Urothelium cell line (cell line): Measurements from ENCODE around the gene PODN.

Experiments used
- DNase-seq: peaks from one replicate; pipeline ENCODE4 v3.0.0; 2011; ENCODE audit warnings: low spot score, mixed read lengths
- FAIRE-seq: peaks from 2 replicates; lab custom pipeline; 2011; peaks lifted over from hg19 to GRCh38; lab: Jason Lieb, UNC

The PODN gene

GRCh38 chr1:53088616-53089300 lies 26.7 kb downstream of the PODN start:
- DNase-seq, result no peak

GRCh38 chr1:53089478-53090226 lies 27.6 kb downstream of the PODN start:
- FAIRE-seq, result no peak
- DNase-seq, result no peak

More at GRCh38 chr1:53088616-53089300, 26.7 kb downstream of the PODN start:
- FAIRE-seq, result no peak

DNA sequence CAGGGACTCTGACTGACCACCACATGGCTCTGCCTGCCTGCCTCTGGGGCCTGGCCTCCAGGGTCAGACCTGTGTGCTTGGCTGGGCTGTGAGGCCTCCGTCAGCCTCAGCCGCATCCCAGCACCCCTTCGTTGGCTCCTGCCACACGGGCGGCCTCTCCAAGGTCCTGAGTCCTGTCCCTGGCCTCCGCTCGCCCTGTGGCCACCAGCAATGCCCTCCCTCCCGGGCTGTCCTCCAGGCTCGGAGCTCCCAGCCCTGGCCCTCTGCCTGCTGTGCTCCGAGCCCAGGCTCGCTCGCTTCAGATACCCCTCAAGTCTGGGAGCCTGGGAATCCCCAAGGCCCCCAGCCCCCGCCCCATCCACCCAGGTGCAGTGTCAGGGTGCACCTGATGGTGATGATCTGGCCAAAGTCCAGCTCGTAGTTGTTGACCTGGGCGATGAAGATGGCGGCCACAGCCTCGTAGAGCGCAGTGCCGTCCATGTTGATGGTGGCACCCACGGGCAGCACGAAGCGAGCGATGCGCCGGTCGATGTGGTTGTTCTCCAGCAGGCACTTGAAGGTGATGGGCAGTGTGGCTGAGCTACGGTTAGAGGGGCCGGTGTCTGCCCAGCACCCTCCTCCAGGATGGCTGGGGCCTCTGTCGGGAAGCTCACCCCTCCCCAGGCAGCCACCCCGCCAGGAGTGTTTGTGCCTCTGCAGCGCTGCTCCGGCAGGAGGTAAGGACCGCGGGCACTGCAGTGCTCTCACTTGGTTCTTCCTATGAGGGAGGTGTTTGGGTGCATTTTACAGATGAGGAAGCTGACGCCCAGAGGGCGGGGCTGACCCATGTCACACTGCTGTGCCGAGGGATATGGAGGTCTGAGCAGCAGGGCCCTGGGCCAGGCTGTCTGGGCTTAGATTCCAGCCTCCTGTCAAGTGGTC lies 28.5 kb downstream of the PODN start:
- no peak for DNase-seq

GRCh38 chr1:53091841-53092645 lies 30.0 kb downstream of the PODN start:
- peak; percentile 30 for FAIRE-seq
- peak; percentile 60 for DNase-seq

More for the DNA sequence above, 28.5 kb downstream of the PODN start:
- peak; percentile 61 for FAIRE-seq

GRCh38 chr1:53092659-53093450 lies 30.8 kb downstream of the PODN start:
- DNase-seq, result no peak
- no peak for FAIRE-seq

- FAIRE-seq (no peak), DNase-seq (no peak)
These were observed 31.4 kb downstream of the PODN start for GRCh38 chr1:53093451-53093754.

GRCh38 chr1:53093778-53094532 lies 31.9 kb downstream of the PODN start:
- FAIRE-seq (no peak), DNase-seq (no peak)

- DNase-seq, result no peak
- FAIRE-seq, result no peak
These were observed 32.5 kb downstream of the PODN start for GRCh38 chr1:53094533-53094919.

DNA sequence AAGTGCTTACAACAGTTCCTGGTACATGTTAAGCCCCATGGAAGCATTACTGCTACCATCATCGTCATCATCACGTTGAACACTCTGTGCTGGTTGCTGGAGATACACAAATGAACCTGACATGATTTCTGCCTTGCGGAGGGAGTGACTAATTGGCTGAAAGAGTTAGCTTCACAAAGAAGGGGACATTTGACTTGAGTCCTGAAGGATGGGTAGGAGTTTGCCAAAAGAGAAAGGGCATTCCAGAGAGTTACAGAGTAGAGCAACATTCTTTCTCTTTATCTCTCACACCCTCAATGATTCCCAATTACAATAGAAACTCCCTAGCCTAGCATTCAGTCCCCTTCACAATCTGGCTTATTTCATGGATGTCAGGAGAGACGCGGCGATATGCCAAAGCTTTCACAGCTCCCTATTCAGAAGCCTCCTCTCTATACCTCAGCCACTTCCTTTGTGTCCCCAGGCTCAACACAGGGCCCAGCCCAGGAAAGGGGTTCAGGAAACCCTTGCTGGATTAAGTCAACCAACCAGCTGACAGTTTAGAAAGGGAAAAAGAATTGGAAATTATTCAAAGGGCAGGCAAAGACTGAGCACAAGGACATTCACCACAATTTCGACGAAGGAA lies 42.4 kb downstream of the PODN start:
- FAIRE-seq (no peak), DNase-seq (no peak)

DNA sequence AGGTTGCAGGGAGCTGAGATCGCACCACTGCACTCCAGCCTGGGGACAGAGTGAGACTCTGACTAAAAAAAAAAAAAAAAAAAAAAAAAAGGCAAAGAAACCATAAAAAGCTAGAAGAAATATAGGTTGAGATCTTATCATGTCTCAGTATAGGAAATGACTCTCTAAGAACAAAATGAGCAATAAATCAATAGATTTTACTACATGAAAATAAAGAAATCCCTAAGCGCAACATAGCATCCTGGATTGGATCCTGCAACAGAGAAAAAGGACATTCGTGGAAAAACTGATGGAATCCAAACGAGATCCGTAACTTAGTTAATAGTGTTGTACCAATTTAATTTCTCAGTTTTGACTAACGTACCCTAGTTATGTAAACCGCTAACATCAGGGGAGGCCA lies 45.1 kb downstream of the PODN start:
- FAIRE-seq, result no peak
- no peak for DNase-seq

DNA sequence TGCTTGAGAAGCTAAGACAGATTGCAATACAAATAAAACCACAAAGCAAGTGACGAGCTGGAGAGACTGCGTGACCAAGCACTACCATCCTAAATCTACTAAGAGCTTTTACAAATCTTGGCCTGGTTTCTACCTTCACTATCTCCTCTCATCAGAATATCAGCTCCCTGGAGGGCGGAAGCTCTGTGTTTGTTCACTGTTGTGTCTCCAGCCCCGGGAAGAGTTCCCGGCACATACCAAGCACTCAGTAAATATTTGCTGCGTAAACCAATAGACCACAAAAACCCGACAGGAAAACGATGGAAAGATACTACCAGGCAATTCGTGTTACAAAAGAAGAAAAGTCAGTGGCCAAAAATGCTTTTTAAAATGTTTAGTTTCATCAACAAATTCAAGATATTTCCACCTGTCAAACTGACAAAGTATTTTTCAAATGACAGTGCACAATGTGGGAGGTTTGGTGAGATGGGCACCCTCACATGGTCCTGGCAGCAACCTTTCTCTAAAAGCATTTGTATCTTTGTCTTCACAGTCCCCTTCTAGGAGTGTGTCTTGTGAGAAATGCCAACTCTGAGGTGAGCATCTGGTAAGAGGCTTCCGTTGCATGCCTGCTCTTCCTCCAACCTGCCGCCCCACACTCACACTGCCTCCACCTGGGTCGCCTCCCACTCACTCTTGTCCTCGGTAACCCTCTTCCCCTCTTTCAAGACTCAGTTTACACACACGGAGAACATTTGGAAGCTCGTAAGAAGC lies 45.7 kb downstream of the PODN start:
- DNase-seq (peak; percentile 57), FAIRE-seq (no peak)

GRCh38 chr1:53108646-53109580 lies 46.9 kb downstream of the PODN start:
- DNase-seq (no peak), FAIRE-seq (no peak)

DNA sequence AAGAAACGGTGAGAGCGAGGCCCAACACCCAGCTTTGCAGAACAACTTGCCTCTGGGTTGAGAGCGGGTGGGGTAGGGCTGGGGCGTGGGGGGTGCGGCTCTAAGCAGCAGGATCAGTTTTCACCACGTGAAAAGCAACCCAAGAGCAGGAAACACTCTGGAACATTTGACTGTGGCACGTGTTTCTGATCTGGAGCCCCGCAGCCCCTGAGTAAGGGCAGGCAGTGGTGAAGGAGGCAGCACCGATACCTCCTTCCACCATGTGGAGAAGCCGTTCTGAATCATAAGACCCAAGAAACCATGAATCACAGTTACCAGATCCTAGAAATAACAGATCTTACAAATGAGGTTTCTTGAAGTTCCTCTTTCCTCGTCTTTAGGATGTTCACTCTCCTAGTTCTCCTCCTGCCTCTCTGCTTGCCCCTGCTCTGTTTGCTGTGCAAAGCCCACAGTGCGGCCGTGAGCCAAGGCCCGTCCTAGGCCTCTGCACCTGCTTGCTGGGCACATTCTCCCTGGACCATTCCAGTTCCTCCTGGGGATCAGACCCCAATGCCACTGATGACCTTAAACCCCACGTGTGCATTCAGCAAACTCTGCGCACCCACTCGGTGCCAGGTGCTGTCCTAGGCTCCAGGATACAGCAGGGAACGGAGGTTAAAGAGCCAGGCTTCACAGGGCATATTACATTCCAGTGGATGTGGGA lies 48.5 kb downstream of the PODN start:
- DNase-seq (no peak), FAIRE-seq (no peak)

DNA sequence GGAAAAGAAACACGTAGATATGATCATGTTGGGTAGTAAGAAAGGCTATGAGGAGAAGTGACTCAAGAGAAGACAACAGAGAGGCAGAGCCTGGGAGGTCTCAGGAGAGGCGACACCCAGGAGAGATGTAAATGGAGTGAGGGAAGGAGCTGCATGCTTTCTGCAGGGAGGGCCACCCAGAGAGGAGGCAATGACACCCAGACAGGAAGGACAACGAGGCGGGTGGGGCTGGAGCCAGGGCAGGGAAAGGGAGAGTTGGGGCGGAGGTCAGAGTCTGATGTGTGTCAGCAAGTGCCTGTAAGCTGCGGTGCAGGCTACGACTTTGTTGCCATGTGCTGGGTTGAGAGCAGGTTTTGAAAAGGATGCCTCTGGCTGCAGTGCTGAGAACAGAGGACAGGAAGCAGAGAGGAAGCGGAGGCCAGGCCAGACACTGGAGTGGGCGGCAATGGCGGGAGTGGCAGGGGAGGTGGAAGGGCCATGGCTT lies 49.1 kb downstream of the PODN start:
- DNase-seq, result peak; percentile 21
- no peak for FAIRE-seq

- no peak for DNase-seq
- no peak for FAIRE-seq
These were observed 49.7 kb downstream of the PODN start for GRCh38 chr1:53111693-53112092.

DNA sequence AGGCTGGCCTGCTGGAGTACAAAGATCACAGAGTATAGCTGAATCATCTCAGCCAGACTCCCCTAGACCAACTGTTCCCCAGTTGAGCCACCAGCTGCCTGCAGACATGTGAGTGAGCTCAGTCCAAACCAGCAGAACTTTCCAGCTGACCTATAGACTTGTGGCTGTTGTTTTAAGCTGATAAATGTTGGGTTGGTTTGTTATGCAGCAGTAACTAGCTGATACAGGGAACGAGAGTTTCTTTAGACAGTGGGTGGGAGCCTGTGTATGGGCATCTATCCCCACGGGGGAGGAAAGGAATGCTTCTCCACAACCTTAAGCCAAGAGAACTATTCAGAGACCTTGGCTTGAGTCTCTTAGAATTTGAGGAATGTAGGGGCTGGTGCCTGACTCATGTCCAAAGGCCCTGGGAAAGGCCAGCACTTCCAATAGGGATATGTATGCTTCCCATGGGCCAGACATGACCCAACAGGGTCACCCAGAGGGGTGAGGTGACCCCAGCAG lies 50.3 kb downstream of the PODN start:
- FAIRE-seq, result no peak
- DNase-seq, result peak; percentile 39
